Choroid plexus epithelial cell (primary cell): ENCODE results near the gene SCN2B.
"Not testable (repeated sequence)": the region's sequence is repeated elsewhere in the genome, so short reads cannot be mapped to it uniquely, and the experiment has no call there.

Experiments
- DNase-seq: peaks from one replicate; pipeline ENCODE4 v3.0.0-alpha.2; 2010; ENCODE audit warnings: low read depth
- H3K4me3 ChIP-seq: 2 replicates; pipeline ENCODE4 v1.5.1; 2011; ENCODE audit warnings: low read depth, mild to moderate bottlenecking, control low read depth, low read length, moderate library complexity
- TF ChIP-seq, protein P1 (sequence below): conservative IDR thresholded peaks from 2 replicates; pipeline ENCODE4 v1.5.1; 2011; ENCODE audit warnings: low read depth, mild to moderate bottlenecking, control low read depth, inconsistent platforms, low read length, moderate library complexity

Gene SCN2B

DNA sequence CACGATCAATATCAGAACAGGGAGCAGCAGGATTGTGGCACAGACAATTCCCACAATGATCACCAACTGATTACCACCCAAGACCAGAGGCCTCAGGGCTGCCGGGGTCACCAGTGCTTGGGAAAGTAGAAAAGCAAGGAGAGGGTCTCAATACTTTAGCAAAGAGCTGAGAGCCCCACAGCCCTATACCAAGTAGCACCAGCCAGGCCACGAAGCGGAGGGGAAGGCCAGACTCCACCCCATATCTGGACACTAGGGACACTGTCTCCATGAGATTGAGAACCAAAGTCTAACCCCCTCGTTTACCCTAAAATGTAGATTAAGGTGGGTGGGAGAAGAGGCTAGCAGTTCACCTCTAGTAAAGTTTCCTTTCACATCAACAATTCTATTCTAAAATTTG, 24.1 kb upstream of the SCN2B start:
- DNase-seq: no peak
- TF ChIP-seq, protein P1, sequence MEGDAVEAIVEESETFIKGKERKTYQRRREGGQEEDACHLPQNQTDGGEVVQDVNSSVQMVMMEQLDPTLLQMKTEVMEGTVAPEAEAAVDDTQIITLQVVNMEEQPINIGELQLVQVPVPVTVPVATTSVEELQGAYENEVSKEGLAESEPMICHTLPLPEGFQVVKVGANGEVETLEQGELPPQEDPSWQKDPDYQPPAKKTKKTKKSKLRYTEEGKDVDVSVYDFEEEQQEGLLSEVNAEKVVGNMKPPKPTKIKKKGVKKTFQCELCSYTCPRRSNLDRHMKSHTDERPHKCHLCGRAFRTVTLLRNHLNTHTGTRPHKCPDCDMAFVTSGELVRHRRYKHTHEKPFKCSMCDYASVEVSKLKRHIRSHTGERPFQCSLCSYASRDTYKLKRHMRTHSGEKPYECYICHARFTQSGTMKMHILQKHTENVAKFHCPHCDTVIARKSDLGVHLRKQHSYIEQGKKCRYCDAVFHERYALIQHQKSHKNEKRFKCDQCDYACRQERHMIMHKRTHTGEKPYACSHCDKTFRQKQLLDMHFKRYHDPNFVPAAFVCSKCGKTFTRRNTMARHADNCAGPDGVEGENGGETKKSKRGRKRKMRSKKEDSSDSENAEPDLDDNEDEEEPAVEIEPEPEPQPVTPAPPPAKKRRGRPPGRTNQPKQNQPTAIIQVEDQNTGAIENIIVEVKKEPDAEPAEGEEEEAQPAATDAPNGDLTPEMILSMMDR: no peak
- no peak overlapping the region for H3K4me3 ChIP-seq

DNA sequence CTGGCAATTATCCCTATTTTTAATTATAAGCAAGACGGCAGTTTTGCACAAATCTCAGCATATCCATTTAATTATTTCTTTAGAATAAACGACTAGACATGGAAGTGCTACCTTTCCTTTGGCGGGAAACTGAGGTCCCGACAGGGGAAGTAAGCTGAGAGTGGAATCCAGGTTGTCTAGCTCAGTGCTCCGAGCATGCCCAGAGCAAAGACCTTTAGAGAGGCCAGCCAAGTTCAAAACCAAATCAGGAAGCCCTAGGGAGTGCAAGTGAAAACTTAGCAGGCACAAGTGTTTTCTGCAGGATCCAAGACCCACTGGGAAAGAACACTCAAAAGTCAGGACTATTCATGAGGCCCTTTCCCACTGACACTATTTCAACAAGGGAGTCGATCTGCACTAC, 22.7 kb upstream of the SCN2B start:
- DNase-seq: no peak
- TF ChIP-seq, protein P1: no peak
- H3K4me3 ChIP-seq: no peak overlapping the region

DNA sequence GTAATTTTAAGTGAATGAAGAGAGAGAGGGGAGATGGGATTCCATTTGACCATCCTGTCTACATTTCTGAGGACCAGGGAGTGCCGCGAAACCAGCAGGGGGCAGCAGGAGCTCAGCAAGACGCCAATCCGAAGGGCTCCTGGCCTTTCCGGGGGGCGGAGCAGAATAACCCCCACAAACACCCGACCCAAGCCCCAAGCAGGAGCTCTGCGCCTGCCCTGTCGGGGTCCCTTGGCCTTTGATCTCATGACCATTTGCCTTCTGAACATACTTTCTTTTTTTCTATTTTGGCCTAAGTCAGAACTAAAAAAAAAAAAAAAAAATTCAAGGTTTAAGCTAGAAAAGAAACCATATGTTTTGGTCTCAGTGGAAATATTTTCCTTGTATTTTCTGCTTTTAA, 21.9 kb upstream of the SCN2B start:
- TF ChIP-seq, protein P1: peak; percentile 91
- DNase-seq: peak; percentile 71
- no peak overlapping the region for H3K4me3 ChIP-seq

DNA sequence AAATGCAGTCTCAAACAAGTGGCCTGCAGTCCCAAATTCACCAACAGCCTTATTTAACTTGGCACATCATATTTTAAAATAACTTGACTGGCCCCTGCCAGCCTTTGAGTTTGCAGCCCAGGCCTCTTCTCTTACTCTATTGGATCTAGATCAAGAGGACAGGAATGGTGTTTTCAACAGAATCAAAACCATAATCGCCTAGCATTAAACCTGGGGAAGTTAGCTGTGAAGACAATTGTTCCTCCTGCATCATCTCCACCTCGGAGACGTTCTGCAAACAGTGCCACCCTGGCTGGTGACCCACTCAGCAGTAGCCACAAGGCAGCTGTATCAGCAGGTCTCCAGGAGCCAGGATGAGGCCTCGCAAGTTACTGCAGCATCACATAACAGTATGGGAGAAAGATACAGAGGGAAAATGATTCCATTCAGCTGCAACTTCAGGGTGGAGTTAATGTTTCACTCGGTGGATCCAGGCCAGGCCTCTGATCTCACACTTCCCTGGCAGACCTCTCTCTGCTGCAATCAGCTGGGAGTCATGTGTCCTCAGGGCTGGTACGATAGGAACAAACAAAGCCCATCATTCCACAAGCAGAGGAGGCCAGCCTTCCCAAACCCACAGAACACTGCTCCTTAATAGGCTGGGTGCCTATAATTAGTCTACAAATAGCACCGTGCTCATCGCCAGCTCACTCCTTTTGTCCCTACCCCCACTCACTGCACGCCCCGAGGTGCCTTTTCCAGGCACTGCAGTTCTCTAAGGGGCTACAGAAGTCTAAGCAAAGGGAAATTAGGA, 18.6 kb upstream of the SCN2B start:
- TF ChIP-seq, protein P1: no peak
- DNase-seq: peak; percentile 66
- no peak overlapping the region for H3K4me3 ChIP-seq

DNA sequence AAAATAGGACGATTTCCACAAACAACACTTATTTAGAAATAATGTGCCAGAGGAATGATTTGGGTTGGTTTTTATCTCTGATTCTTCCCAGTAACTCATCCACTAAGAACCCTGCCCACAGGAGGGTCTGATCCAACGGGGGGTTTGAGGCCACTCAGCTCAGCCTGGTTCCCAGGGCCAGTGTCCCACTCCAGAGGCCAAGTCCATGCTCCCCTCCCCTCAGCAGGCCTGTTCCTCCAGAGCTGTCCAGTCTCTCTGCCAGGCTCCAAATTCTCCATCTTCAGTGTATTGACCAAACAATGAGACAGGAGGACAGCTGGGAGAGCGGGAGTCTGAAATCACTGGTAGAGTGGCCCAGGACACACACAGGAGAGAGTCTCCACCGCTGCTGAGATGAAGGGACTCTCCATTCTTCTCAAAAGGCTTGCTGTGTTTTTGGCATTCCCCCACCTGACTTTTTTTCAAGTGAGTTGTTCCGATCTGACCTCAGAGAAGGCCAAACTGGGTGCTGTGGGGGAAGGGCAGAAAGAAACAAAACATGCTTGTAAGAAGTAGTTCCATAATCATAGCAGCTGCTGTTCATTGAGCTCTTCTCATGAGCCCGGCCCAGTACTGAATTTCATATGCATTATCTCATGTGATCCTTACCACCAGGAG, 17.6 kb upstream of the SCN2B start:
- H3K4me3 ChIP-seq: no peak overlapping the region
- no peak for DNase-seq
- TF ChIP-seq, protein P1: no peak

DNA sequence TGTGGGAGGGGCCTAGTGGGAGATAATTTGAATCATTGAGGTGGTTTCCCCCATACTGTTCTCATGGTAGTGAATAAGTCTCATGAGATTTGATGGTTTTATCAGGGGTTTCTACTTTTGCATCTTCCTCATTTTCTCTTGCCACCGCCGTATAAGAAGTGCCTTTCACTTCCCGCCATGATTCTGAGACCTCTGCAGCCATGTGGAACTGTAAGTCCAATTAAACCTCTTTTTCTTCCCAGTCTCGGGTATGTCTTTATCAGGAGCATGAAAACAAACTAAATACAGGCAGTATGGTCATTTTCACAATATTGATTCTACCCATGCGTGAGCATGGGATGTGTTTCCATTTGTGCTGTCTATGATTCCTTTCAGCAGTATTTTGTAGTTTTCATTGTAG, 16.4 kb upstream of the SCN2B start:
- not testable (repeated sequence) for DNase-seq, H3K4me3 ChIP-seq

DNA sequence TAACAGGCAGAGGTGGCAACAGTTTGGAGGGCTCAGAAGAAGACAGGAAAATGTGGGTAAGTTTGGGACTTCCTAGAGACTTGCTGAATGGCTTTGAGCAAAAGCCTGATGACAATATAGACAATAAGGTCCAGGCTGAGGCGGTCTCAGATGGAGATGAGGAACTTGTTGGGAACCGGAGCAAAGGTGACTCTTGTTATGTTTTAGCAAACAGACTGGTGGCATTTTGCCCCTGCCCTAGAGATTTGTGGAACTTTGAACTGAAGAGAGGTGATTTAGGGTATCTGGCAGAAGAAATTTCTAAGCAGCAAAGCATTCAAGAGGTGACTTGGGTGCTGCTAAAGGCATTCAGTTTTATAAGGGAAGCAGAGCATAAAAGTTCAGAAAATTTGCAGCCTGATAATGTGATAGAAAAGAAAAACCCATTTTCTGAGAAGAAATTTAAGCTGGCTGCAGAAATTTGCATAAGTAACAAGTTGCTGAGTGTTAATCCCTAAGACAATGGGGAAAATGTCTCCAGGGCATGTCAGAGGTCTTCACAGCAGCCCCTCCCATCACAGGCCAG, 14.6 kb upstream of the SCN2B start:
- not testable (repeated sequence) for H3K4me3 ChIP-seq, DNase-seq
